ENCODE data around the gene TMEM26.

- TF ChIP-seq POLR2A (IDR thresholded peaks at IDR 0.05; ENCODE audit: low read depth, low read length) (no peak), SPI1 (IDR thresholded peaks at IDR 0.05; ENCODE audit: low read depth, low read length) (no peak)
These were observed 1.4 kb upstream of the TMEM26 start for GRCh38 chr10:61454541-61454940.

All from GM12891 (cell line).